ENCODE measurements around the gene VDAC1. TPM values are rescaled to one million over a fixed set of nuclear protein-coding genes. Genes with fewer than 3 reads are reported as not detected.
A peak's percentile ranks its signal among the peaks of the same experiment; 100 is the strongest.

The VDAC1 gene
- total RNA-seq, 2 experiments from 2014 or later, result 46.8 to 50.9 TPM

DNA sequence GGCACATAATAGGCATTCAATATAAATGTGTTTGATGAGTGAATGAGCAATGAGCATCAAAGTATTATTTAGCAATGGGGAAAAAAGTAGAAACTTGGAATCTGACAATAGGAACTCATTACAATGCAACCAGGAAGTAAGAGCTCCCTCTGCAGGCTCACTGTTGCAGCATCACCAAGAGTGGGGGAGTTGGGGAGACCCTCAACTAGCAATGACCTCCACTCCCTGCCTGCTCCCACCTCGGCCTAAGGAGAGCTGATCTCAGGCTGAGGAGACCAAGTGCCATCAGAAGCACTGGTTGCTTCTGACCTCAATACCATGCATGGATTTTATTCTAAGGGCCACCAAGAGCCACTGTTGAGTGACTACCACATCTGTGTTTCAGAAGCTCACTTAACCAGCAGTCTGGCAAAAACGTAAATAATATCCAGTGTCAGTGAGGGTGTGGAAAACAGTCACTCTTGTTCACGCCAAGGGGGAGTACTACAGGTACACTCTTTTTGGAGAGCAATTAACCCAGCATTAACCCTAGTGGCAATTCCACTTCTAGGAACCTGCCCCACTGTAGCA is 8.0 kb downstream of the VDAC1 start:
- ATAC-seq (ENCODE audit: poor library complexity), result peak; percentile 54
- peak in 4 of 14 experiments; percentile 11 to 46 (median 26) for DNase-seq
- ChIA-PET POLR2A (interaction anchor here (0.6 kb wide), 1 partner anchor 8 kb away, joined by 3 read pairs; no protein-coding TSS in a partner anchor), CTCF (interaction anchor here (0.6 to 1.9 kb wide), 7 partner anchors 11 to 291 kb away, joined by 3 to 7 read pairs (median 3); no protein-coding TSS in a partner anchor)
- H3K9me3 ChIP-seq (ENCODE audit: control insufficient read depth in 1 of 2, insufficient read depth in 1 of 2, low read length in 2 of 2), result no peaks in the 10 kb centered on the region
- H3K4me1 ChIP-seq (ENCODE audit: insufficient read depth, low read length), result peaks cover 51% of the 10 kb centered on the region
- intact Hi-C loops (cut with DNase I, micrococcal nuclease), result no loop called here
- Mint-ChIP-seq H3K4me3 (peak overlapping the region; percentile 11), H3K27me3 (no peaks in the 10 kb centered on the region), H3K9me3 (no peaks in the 10 kb centered on the region), H3K4me1 (ENCODE audit: low read depth) (peaks cover 75% of the 10 kb centered on the region), H3K27ac (peak overlapping the region; percentile 3), H3K36me3 (ENCODE audit: low read depth) (peaks cover 14% of the 10 kb centered on the region)
- no peaks in the 10 kb centered on the region for H3K27me3 ChIP-seq (ENCODE audit: control insufficient read depth in 1 of 2, insufficient read depth in 2 of 2, low read length in 2 of 2)
- H3K27ac ChIP-seq (ENCODE audit: low read depth in 1 of 2, low read length in 2 of 2), result no peak overlapping the region
- TF ChIP-seq, protein P1, sequence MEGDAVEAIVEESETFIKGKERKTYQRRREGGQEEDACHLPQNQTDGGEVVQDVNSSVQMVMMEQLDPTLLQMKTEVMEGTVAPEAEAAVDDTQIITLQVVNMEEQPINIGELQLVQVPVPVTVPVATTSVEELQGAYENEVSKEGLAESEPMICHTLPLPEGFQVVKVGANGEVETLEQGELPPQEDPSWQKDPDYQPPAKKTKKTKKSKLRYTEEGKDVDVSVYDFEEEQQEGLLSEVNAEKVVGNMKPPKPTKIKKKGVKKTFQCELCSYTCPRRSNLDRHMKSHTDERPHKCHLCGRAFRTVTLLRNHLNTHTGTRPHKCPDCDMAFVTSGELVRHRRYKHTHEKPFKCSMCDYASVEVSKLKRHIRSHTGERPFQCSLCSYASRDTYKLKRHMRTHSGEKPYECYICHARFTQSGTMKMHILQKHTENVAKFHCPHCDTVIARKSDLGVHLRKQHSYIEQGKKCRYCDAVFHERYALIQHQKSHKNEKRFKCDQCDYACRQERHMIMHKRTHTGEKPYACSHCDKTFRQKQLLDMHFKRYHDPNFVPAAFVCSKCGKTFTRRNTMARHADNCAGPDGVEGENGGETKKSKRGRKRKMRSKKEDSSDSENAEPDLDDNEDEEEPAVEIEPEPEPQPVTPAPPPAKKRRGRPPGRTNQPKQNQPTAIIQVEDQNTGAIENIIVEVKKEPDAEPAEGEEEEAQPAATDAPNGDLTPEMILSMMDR (IDR thresholded peaks at IDR 0.05), result peak; percentile 30
- H3K36me3 ChIP-seq (ENCODE audit: insufficient read depth, low read length), result peaks cover 4% of the 10 kb centered on the region
- no peak overlapping the region for H3K4me3 ChIP-seq (ENCODE audit: low read length)

DNA sequence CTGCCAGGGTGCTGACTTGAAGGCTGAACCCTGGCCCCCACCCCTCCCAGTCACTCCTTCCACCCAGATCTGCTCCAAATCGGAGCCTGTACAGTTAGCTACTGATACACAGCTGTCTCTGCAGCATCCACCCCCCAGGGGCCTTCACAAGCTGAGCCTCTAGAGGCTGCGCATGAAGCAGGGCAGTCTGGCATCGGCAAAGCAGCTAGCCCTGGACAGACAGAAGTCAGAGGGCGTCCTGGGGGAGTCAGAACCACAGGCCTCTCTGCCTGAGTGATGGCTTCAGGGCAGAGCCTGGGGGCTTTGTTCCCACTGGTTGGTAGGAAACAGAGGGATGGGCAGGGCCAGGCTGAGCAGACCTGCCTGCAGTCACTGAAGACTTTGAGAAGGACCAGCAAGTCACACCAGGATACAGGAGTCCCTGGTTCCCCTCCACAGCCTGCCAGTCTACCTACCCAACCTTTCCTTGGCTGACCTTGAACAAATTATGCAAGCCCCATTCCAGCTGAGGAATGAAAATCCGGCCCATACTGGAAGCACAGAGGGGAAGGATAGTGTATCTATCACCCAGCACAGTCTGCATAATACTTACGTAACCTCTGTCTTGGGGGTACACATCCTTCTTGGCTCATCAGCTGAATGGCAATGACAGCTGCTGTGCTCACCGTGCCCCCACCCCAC is 8.8 kb downstream of the VDAC1 start:
- Mint-ChIP-seq H3K4me3 (no peak overlapping the region), H3K36me3 (ENCODE audit: low read depth) (peaks cover 14% of the 10 kb centered on the region), H3K27ac (no peak overlapping the region), H3K4me1 (ENCODE audit: low read depth) (peaks cover 69% of the 10 kb centered on the region), H3K27me3 (no peaks in the 10 kb centered on the region), H3K9me3 (no peaks in the 10 kb centered on the region)
- ChIA-PET CTCF (interaction anchor here (1.2 to 1.9 kb wide), 3 partner anchors 10 to 104 kb away, joined by 3 to 7 read pairs (median 3); no protein-coding TSS in a partner anchor), POLR2A (interaction anchor here (0.5 kb wide), 1 partner anchor 208 kb away, joined by 4 read pairs; no protein-coding TSS in a partner anchor)
- Histone ChIP-seq H3K4me1 (ENCODE audit: insufficient read depth, low read length) (peaks cover 44% of the 10 kb centered on the region), H3K27ac (ENCODE audit: low read depth in 1 of 2, low read length in 2 of 2) (no peak overlapping the region), H3K36me3 (ENCODE audit: insufficient read depth, low read length) (peaks cover 6% of the 10 kb centered on the region), H3K9me3 (ENCODE audit: control insufficient read depth in 1 of 2, insufficient read depth in 1 of 2, low read length in 2 of 2) (no peaks in the 10 kb centered on the region), H3K4me3 (ENCODE audit: low read length) (no peak overlapping the region), H3K27me3 (ENCODE audit: control insufficient read depth in 1 of 2, insufficient read depth in 2 of 2, low read length in 2 of 2) (no peaks in the 10 kb centered on the region)
- ATAC-seq (ENCODE audit: poor library complexity), result no peak
- intact Hi-C loops (cut with DNase I, micrococcal nuclease), result no loop called here
- TF ChIP-seq, protein P1 (IDR thresholded peaks at IDR 0.05), result no peak
- DNase-seq, result no peak

GRCh38 chr5:133995341-133995740 is 9.4 kb downstream of the VDAC1 start:
- Histone ChIP-seq H3K9me3 (ENCODE audit: control insufficient read depth in 1 of 2, insufficient read depth in 1 of 2, low read length in 2 of 2) (no peaks in the 10 kb centered on the region), H3K27me3 (ENCODE audit: control insufficient read depth in 1 of 2, insufficient read depth in 2 of 2, low read length in 2 of 2) (no peaks in the 10 kb centered on the region), H3K4me1 (ENCODE audit: insufficient read depth, low read length) (peaks cover 38% of the 10 kb centered on the region), H3K4me3 (ENCODE audit: low read length) (no peak overlapping the region), H3K27ac (ENCODE audit: low read depth in 1 of 2, low read length in 2 of 2) (no peak overlapping the region), H3K36me3 (ENCODE audit: insufficient read depth, low read length) (peaks cover 10% of the 10 kb centered on the region)
- intact Hi-C loops (cut with DNase I, micrococcal nuclease), result no loop called here
- Mint-ChIP-seq H3K4me3 (no peak overlapping the region), H3K27ac (no peak overlapping the region), H3K4me1 (ENCODE audit: low read depth) (peaks cover 62% of the 10 kb centered on the region), H3K36me3 (ENCODE audit: low read depth) (peaks cover 20% of the 10 kb centered on the region), H3K27me3 (no peaks in the 10 kb centered on the region), H3K9me3 (no peaks in the 10 kb centered on the region)
- ATAC-seq (ENCODE audit: poor library complexity) (no peak), DNase-seq (no peak)
- TF ChIP-seq, protein P1 (IDR thresholded peaks at IDR 0.05), result no peak
- CTCF ChIA-PET, result interaction anchor here (1.2 kb wide), 1 partner anchor 73 kb away, joined by 3 read pairs; no protein-coding TSS in a partner anchor
- POLR2A ChIA-PET, result interaction anchor here (1.6 kb wide), 1 partner anchor 8 kb away, joined by 4 read pairs; no protein-coding TSS in a partner anchor
